Tibial nerve (tissue), 3 donors: ENCODE measurements around the gene DLK2.

ENCODE experiments used
- EP300 ChIP-seq, 2 donors: sonication (generic); formaldehyde crosslinking; IDR thresholded peaks; one replicate each; pipeline ENCODE4 v1.6.1; 2017; ENCODE audit warnings: antibody characterized with exemption in 2 of 2, mild to moderate bottlenecking in 1 of 2
- POLR2A ChIP-seq, 2 donors: fragments of 450-650 bp; IDR thresholded peaks; one replicate each; pipeline ENCODE4 v1.6.1; 2017; ENCODE audit warnings: antibody characterized with exemption in 2 of 2, mild to moderate bottlenecking in 2 of 2, moderate library complexity in 2 of 2

GRCh38 chr6:43447604-43448003 is 7.7 kb downstream of the DLK2 start:
- no peak for TF ChIP-seq POLR2A (IDR thresholded peaks at IDR 0.05)
- TF ChIP-seq EP300 (IDR thresholded peaks at IDR 0.05): no peak
